ENCODE data around the gene PARPBP. TPM values are rescaled to one million over a fixed set of nuclear protein-coding genes. Genes with fewer than 3 reads are reported as not detected.

Gene PARPBP
- total RNA-seq, 1 experiment from 2014 or later = 23.5 TPM

DNA sequence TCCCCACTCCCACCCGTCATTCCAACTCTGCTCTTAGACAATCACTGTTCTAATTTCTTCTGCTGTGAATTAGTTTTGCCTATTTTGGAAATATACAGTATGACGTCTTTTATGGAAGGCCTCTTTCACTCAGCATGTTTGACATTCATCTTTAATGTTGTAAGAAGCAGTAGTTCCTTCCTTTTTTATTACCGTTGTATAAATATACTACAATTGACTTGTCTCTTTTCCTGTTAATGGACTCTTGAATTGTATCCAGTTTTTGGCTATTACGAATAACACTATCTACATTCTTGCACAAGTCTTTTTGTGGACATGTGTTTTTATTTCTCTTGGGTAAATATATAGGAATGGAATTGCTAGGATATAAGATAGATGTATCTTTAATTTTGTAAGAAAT is 82.6 kb downstream of the PARPBP start:
- no peak overlapping the region for H3K27ac ChIP-seq (ENCODE audit: low read depth, low read length)
- ChIA-PET RAD21 (ENCODE audit: low non-redundant PET in 1 of 2, low total read pairs in 2 of 2, uncharacterized antibody in 2 of 2, unreplicated experiment in 2 of 2) (no interaction called here), CTCF (no interaction called here), POLR2A (no interaction called here)
- H3K9me2 ChIP-seq (ENCODE audit: insufficient read depth) = no peaks in the 10 kb centered on the region
- no peaks in the 10 kb centered on the region for H3K4me1 ChIP-seq (ENCODE audit: control insufficient read depth in 1 of 2, insufficient read depth in 2 of 2, low read length in 2 of 2)
- no peak overlapping the region for H3K4me3 ChIP-seq (replicated peaks in 1 of 2; ENCODE audit: low read depth in 1 of 2, low read length in 2 of 2)
- ATAC-seq (no peak), DNase-seq (ENCODE audit: low read depth, low spot score) (no peak)
- no peaks in the 10 kb centered on the region for H3K79me2 ChIP-seq (ENCODE audit: insufficient read depth, low read length)
- no TSS peak for BruUV-seq (replicated peaks)
- no peak overlapping the region for H2AFZ ChIP-seq (ENCODE audit: low read depth, low read length, poor library complexity, severe bottlenecking)
- no peaks in the 10 kb centered on the region for H4K20me1 ChIP-seq (ENCODE audit: insufficient read depth)
- H3K9ac ChIP-seq (ENCODE audit: low read length) = no peak overlapping the region
- H3K36me3 ChIP-seq (ENCODE audit: control insufficient read depth in 1 of 2, insufficient read depth in 2 of 2, low read length in 2 of 2) = no peaks in the 10 kb centered on the region
- intact Hi-C loops (cut with micrococcal nuclease) = no loop called here
- no peak overlapping the region for H3K4me2 ChIP-seq (ENCODE audit: low read length)
- TF ChIP-seq, protein P1, sequence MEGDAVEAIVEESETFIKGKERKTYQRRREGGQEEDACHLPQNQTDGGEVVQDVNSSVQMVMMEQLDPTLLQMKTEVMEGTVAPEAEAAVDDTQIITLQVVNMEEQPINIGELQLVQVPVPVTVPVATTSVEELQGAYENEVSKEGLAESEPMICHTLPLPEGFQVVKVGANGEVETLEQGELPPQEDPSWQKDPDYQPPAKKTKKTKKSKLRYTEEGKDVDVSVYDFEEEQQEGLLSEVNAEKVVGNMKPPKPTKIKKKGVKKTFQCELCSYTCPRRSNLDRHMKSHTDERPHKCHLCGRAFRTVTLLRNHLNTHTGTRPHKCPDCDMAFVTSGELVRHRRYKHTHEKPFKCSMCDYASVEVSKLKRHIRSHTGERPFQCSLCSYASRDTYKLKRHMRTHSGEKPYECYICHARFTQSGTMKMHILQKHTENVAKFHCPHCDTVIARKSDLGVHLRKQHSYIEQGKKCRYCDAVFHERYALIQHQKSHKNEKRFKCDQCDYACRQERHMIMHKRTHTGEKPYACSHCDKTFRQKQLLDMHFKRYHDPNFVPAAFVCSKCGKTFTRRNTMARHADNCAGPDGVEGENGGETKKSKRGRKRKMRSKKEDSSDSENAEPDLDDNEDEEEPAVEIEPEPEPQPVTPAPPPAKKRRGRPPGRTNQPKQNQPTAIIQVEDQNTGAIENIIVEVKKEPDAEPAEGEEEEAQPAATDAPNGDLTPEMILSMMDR (IDR thresholded peaks at IDR 0.05 in 2 of 3, conservative IDR thresholded peaks at IDR 0.05 in 1 of 3; ENCODE audit: borderline replicate concordance in 1 of 3, insufficient read depth in 1 of 3, low read depth in 2 of 3, low read length in 2 of 3) = no peak
- no peak for TF ChIP-seq YY1 (IDR thresholded peaks at IDR 0.05; ENCODE audit: extremely low read depth, insufficient replicate concordance, low read depth, low read length)
- TF ChIP-seq FOSL1 (IDR thresholded peaks at IDR 0.05; ENCODE audit: low read depth) = no peak
- no peak for TF ChIP-seq ZNF274 (IDR thresholded peaks at IDR 0.05; ENCODE audit: low read depth, low read length)
- no peak for TF ChIP-seq EZH2 (IDR thresholded peaks at IDR 0.05)
- no peak for TF ChIP-seq SIN3A (IDR thresholded peaks at IDR 0.05; ENCODE audit: low read depth)
- TF ChIP-seq POLR2AphosphoS5 (IDR thresholded peaks at IDR 0.05; ENCODE audit: low read depth, low read length) = no peak
- no peak for TF ChIP-seq POLR2A (IDR thresholded peaks at IDR 0.05; ENCODE audit: borderline replicate concordance, extremely low read depth, insufficient read depth, insufficient read length)
- TF ChIP-seq SP1 (IDR thresholded peaks at IDR 0.05; ENCODE audit: low read depth) = no peak
- TF ChIP-seq EGR1 (IDR thresholded peaks at IDR 0.05; ENCODE audit: low read depth) = no peak
- no peak for TF ChIP-seq MAX (IDR thresholded peaks at IDR 0.05)
- TF ChIP-seq RAD21 (IDR thresholded peaks at IDR 0.05; ENCODE audit: low read depth) = no peak
- TF ChIP-seq ELF1 (IDR thresholded peaks at IDR 0.05; ENCODE audit: borderline replicate concordance, low read depth) = no peak
- no peak for TF ChIP-seq CEBPB (IDR thresholded peaks at IDR 0.05; ENCODE audit: low read depth)
- TF ChIP-seq TCF7L2 (IDR thresholded peaks at IDR 0.05; ENCODE audit: borderline replicate concordance, extremely low read depth, insufficient read depth, insufficient read length) = no peak
- TF ChIP-seq ZFX (IDR thresholded peaks at IDR 0.05) = no peak
- no peak for TF ChIP-seq REST (IDR thresholded peaks at IDR 0.05; ENCODE audit: low read depth)
- no peaks in the 10 kb centered on the region for H3K27me3 ChIP-seq (ENCODE audit: insufficient read depth, low read length)
- H3K9me3 ChIP-seq (ENCODE audit: control insufficient read depth in 1 of 2, insufficient read depth in 1 of 2, low read depth in 1 of 2, low read length in 2 of 2) = no peaks in the 10 kb centered on the region

Data from HCT116 (cell line).